ENCODE measurements around the gene CGA. TPM values are rescaled to one million over a fixed set of nuclear protein-coding genes. Genes with fewer than 3 reads are reported as not detected.
"Not testable (repeated sequence)": the region's sequence is repeated elsewhere in the genome, so short reads cannot be mapped to it uniquely, and the experiment has no call there.

The CGA gene
- total RNA-seq: not detected

DNA sequence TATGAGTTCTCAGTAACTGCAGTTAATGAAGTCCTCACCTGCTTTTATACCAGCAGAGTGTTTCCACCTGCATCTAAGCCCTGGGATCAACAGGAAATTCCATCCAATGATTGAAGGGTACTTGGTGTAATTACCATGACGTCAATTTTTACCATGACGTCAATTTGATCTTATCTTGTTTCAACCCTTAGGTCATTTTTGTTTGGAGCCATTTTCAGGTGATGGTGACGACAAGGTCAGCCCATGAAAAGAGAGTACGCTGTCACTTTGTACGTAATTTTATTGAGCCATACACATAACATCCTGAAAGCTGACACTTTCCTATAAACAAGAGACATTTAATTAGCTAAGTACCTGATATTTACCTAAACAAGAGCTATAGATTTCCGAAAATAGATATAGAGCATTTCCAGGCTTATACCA, at the start of gene CGA:
CGA (minus strand) TSS at position 20 of the 423 bp plus-strand sequence. CDS start 6,906 bp downstream, outside the sequence.
- DNase-seq (ENCODE audit: low spot score in 2 of 2): no peak
- no peak for FAIRE-seq

DNA sequence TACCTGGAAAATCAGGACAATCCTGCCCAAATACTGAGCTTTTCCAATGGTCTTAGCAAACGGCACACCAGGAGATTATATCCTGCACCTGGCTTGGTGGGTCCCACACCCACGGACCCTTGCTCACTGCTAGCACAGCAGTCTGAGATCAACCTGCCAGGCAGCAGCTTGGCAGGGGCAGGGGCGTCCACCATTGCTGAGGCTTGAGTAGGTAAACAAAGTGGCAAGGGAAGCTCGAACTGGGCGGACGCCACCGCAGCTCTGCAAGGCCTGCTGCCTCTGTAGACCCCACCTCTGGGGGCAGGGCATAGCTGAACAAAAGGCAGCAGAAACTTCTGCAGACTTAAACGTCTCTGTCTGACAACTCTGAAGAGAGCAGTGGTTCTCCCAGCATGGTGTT, 45.0 kb upstream of the CGA start:
- DNase-seq (ENCODE audit: low spot score in 2 of 2); FAIRE-seq: not testable (repeated sequence)

DNA sequence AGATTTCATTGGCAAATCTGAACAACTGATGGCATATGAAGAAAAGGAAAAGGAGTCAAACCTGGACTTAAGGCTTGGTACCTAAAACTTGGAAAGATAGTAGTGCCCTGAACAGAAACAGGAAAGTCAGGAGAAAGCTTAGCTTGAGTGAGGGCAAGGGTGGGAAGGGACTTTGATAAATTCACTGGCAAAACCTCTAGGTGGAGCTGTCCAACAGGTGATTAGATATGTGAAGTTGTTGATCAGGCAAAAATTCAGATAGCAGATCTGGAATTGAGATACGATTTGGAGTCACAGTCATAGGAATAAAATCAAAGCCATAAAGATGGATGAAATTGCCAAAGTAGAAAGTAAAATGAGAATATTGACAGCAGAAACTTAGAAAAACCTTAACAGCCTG, 44.3 kb upstream of the CGA start:
- DNase-seq (ENCODE audit: low spot score in 2 of 2) (peak in 1 of 2 donors; percentile 35), FAIRE-seq (no peak)

GRCh38 chr6:87136963-87137362, 42.1 kb upstream of the CGA start:
- FAIRE-seq (no peak), DNase-seq (ENCODE audit: low spot score in 2 of 2) (no peak)

DNA sequence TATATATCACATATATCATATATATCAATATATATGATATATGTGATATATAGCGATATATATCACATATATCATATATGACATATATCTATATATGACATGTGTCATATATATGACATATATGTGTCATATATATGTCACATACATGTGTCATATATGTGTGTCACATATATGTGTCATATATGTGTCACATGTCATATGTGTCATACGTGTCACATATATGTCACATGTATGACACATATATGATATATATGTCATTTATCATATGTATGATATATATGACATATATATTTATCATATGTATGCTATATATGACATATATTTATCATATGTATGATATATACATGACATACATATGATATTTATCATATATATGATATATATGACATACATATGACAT, 32.8 kb upstream of the CGA start:
- no peak for DNase-seq (ENCODE audit: low spot score in 2 of 2)
- FAIRE-seq: no peak

DNA sequence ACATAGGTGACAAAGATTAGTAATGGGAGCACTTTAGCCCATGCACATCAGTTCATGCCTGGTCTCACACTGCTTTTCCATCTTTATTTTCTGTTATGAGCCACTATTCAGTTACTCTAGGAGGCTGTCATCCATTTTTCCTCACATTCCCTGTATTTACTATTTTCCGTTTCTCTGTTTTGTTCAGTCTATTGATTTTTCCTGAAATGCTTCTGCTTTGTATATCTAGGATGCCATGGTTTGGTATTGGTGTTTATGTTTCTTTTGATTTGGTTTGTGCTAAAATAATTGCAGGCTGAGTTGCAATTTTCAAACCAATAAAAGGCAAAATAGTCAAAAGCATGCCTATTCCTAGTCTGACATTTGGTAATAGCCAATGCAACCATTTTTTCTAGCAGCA, 31.6 kb upstream of the CGA start:
- no peak for FAIRE-seq
- no peak for DNase-seq (ENCODE audit: low spot score in 2 of 2)

- FAIRE-seq: peak; percentile 24
- DNase-seq (ENCODE audit: low spot score in 2 of 2): no peak
Measured at GRCh38 chr6:87124074-87124473, 29.2 kb upstream of the CGA start.

DNA sequence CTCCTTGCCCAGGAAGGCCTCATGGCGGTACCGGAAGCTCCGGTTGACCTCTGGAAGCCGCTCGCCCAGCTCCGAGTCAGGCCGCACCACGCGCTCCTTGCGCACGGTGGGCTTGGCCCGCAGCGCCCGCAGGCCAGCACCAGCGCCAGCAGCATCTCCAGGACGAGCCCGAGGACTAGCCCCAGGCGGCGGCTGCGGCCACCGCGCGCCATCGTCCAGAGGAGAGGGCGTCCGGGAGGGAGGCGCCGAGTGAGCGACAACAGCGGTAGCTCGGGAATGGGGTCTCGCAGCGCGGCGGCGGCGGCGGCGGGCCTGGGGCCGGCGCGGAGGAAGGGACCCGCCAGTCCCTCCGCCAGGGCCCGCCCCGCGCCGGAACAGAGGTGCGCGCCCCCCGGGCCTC, 27.6 kb upstream of the CGA start:
- FAIRE-seq (no peak), DNase-seq (ENCODE audit: low spot score in 2 of 2) (no peak)

GRCh38 chr6:87118054-87118453, 23.1 kb upstream of the CGA start:
- no peak for FAIRE-seq
- DNase-seq (ENCODE audit: low spot score in 2 of 2): no peak

DNA sequence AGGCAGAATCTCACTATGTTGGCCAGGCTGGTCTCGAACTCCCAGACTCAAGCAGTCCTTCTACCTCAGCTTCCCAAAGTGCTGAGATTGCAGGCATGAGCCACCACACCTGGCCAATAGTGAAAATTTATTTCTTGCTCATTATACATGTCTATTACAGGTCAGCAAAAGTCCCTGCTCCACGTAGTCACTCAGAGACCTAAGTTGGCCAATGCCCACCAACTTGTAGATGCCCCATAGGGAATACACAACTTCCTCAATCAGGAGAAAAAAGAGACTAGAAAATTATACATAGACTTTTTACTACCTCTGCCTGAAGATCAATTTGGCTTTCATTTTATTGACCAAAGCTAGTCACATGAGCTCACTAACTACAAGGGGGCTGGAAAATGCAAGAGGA, 22.0 kb upstream of the CGA start:
- DNase-seq (ENCODE audit: low spot score in 2 of 2) (no peak), FAIRE-seq (no peak)

DNA sequence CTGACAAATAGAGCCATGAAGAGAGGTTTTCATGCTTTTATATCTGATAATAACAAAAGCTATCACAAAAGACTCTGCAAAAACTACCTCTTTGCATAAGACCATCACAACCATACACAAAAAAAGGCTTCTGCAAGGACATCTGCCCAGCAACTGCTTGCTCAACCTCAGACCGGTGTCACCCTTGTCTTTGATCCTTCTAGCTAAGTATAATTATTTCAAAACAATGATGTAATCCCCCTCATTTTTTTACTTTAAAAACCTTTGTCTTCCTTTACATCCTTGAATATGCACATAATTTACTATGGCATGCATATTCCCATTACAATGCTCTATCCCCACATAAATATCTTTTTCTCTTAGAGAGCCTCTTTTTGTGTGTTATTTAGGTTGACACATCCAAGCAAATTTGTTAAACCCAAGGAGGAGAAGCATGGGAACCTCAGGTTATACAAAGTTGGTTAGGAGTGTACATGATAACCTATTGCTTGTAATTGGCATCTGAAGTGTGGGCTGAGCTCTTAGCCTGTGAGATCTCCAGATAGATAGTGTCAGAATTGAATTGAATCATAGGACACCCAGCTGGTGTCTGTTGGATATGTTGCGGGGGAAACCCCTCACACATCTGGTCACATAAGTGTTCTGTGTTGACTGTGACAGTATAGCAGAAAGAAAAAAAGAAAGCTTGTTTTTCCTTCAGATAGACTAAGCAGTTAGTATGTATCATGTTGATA, 20.7 kb upstream of the CGA start:
- FAIRE-seq (no peak), DNase-seq (ENCODE audit: low spot score in 2 of 2) (no peak)

DNA sequence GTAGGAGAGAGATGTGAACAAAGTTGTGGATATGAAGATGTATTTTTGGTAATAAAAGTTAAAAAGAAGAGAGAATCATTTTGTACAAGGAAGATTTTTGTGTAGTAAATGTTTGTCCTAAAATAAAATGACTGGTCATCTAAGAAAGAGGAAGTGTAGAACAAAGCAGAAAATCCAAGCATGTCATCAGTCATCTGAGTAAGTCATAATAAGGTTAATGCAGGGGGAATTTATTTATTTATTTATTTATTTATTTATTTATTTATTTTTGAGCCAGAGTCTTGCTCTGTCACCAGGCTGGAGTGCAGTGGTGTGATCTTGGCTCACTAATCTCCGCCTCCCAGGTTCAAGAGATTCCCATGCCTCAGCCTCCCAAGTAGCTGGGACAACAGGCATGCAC, 15.7 kb upstream of the CGA start:
- no peak for FAIRE-seq

GRCh38 chr6:87105823-87106222, 10.9 kb upstream of the CGA start:
- DNase-seq (ENCODE audit: low spot score in 2 of 2) (no peak), FAIRE-seq (no peak)

More for the DNA sequence above, 15.7 kb upstream of the CGA start:
- DNase-seq (ENCODE audit: low spot score in 2 of 2): no peak

DNA sequence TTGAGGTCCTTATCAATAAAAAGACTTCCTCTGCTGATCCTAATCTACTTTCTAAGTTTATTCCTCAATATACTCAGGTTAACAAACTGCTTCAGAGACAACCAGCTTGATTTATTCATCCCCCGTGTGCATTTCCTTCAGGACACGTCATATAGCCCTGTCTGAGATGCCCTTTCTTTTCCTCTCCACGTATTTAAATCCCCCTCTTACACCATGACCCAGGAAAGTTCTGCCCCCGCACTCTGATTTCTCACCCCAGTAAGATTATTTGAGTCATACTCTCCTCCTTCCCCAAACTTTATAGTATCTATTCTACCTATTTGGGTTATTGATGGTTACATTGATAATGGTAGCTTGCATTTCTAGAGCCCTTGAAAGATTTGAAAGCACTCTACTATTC, 9.8 kb upstream of the CGA start:
- no peak for FAIRE-seq
- DNase-seq (ENCODE audit: low spot score in 2 of 2): no peak

DNA sequence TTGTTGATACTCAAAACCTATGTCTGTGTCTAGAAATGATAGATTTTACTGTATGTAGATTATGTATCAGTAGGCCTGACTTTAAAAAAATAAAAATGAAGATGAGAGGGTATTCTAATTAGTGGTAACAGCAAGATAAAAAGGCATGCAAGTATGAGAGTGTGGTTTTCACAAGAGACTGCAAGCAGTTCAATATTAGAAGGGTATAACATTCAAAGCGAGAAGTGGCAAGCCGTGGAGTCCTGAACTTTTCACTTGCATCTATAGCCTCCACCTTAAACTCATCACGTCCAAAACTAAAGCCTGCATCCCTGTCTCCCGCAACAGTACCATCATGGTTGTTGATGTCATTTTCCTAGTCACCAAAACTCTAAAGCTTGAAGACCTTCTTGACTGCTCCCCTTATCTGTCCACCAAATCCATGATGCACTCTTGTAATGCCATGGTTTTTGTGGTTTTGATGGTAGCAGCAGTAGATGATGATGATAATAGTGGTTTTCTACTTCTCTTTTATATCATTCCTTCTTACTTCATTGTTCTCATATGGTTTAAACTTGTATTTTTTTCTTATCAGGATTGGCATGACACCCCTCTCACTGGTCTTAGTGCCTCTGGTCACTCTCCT, 9.2 kb upstream of the CGA start:
- no peak for DNase-seq (ENCODE audit: low spot score in 2 of 2)

DNA sequence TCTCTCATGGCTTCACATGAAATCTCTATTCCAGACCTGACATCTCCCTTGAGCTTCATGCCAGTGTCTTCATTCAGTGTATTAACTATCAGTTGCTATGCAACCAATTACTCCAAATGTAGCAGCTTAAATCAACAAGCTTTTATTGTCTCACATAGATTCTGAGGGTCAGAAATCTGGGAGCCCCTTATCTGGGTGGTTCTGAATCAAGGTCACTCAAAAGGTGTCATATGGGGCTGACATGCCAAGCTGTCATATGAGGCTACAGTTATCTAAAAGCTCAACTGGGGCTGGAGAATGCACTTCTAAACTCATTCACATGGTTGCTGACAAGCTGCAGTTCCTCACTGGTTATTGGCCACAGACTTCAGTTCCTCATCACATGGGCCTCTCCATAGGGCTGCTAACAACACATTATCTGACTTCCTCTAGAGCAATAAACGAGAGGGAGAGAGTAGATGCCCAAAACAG, 7.3 kb upstream of the CGA start:
- no peak for FAIRE-seq
- no peak for DNase-seq (ENCODE audit: low spot score in 2 of 2)

More for the DNA sequence above, 9.2 kb upstream of the CGA start:
- FAIRE-seq: no peak

DNA sequence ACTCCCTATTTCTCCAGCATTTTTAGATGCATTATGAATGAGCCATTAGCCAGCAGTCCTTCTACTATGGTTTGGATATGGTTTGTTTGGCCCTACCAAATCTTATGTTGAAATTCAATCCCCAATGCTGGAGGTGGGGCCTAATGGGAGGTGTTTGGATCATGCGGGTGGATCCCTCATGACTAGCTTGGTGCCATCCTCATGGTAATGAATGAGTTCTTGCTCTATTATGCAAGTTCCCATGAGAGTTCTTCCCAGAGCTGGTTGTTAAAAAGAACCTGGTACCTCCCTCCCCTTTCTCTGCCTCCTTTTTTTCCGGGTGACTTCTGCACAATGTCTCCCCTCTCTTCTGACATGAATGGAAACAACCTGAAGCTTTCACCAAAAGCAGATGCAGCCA, 6.2 kb upstream of the CGA start:
- DNase-seq (ENCODE audit: low spot score in 2 of 2) (no peak), FAIRE-seq (no peak)

DNA sequence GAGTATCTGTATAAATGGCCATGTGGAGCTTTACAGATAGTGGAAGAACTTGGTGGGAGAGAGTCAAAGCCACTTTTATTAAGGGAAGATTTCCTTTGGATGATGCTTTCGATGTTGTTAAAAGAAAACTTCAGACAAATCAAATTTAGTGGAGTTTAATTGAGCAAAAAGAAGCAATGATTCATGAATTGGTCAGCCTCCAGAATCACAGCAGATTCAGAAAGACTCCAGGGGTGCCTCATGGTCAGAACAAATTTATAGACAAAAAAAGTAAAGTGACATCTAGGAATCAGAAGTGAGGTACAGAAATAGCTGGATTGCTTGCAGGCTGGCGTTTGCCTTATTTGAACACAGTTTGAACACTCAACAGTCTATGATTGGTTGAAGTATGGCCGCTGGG, 5.3 kb upstream of the CGA start:
- DNase-seq (ENCODE audit: low spot score in 2 of 2) (no peak), FAIRE-seq (no peak)

- FAIRE-seq (no peak), DNase-seq (ENCODE audit: low spot score in 2 of 2) (no peak)
Measured at GRCh38 chr6:87099472-87099871, 4.6 kb upstream of the CGA start.

GRCh38 chr6:87094576-87094975, 330 bp downstream of the CGA start:
- no peak for FAIRE-seq
- no peak for DNase-seq (ENCODE audit: low spot score in 2 of 2)

DNA sequence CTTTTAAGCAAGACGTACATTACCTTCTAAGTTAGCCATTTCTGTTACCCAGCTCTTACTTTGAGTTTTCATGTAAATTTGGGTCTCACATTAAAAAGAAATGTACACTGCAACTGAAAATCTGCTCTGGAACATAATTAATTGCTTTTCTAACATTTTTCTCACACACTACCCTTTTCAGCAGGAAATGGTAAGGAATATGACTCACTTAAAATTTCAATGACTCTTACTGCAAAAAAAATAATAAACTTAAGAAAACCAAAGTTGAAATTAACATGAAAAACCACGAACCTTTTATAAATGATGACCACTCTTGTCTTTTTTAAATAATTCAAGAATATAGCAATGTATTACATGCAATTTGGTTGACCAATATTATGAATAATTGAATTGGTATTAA, 1.3 kb downstream of the CGA start:
- FAIRE-seq (no peak), DNase-seq (ENCODE audit: low spot score in 2 of 2) (no peak)

GRCh38 chr6:87093199-87093598, 1.7 kb downstream of the CGA start:
- DNase-seq (ENCODE audit: low spot score in 2 of 2): no peak
- FAIRE-seq: no peak
